Astrocyte (in vitro differentiated cells and primary cell): Measurements from ENCODE around the gene RUNX1. TPM values are rescaled to one million over a fixed set of nuclear protein-coding genes. Genes with fewer than 3 reads are reported as not detected.

Source experiments
- DNase-seq: peaks from one replicate; pipeline ENCODE4 v3.0.0-alpha.2; 2010; ENCODE audit warnings: low read depth
- FAIRE-seq: peaks from 2 replicates; lab custom pipeline; 2011; peaks lifted over from hg19 to GRCh38; lab: Jason Lieb, UNC
- H2AFZ ChIP-seq: 2 replicates; pipeline ENCODE4 v1.6.0; 2012; ENCODE audit warnings: low read depth, low read length, inconsistent platforms
- H3K27ac ChIP-seq: 2 replicates; pipeline ENCODE4 v1.5.1; 2011; ENCODE audit warnings: low read depth, low read length, inconsistent platforms
- H3K27me3 ChIP-seq: 2 replicates; pipeline ENCODE4 v1.6.0; 2011; ENCODE audit warnings: low read length, inconsistent platforms; ENCODE audit not compliant: insufficient read depth
- H3K36me3 ChIP-seq: 2 replicates; pipeline ENCODE4 v1.5.1; 2011; ENCODE audit warnings: low read length, inconsistent platforms; ENCODE audit not compliant: insufficient read depth
- H3K4me1 ChIP-seq: 2 replicates; pipeline ENCODE4 v1.5.1; 2011; ENCODE audit warnings: low read length, inconsistent platforms; ENCODE audit not compliant: insufficient read depth
- H3K4me2 ChIP-seq: 2 replicates; pipeline ENCODE4 v1.6.0; 2012; ENCODE audit warnings: low read length, inconsistent platforms
- H3K4me3 ChIP-seq: 2 replicates; pipeline ENCODE4 v1.5.1; 2011; ENCODE audit warnings: low read depth, mild to moderate bottlenecking, low read length, inconsistent platforms; ENCODE audit not compliant: insufficient read depth
- H3K79me2 ChIP-seq: 2 replicates; pipeline ENCODE4 v1.6.0; 2012; ENCODE audit warnings: mild to moderate bottlenecking, low read length, inconsistent platforms; ENCODE audit not compliant: insufficient read depth
- H3K9ac ChIP-seq: 2 replicates; pipeline ENCODE4 v1.6.0; 2012; ENCODE audit warnings: mild to moderate bottlenecking, low read length, inconsistent platforms
- H3K9me3 ChIP-seq: 2 replicates; pipeline ENCODE4 v1.5.1; 2012; ENCODE audit warnings: low read depth, mild to moderate bottlenecking, low read length, inconsistent platforms; ENCODE audit not compliant: insufficient read depth
- H4K20me1 ChIP-seq: 2 replicates; pipeline ENCODE4 v1.6.0; 2012; ENCODE audit warnings: low read length, inconsistent platforms; ENCODE audit not compliant: insufficient read depth
- H3K27ac Mint-ChIP-seq: one replicate; pipeline ENCODE4 v1.8.0; 2021; ENCODE audit warnings: mild to moderate bottlenecking, mixed read lengths; ENCODE audit not compliant: unreplicated experiment
- H3K27me3 Mint-ChIP-seq: one replicate; pipeline ENCODE4 v1.8.0; 2021; ENCODE audit warnings: low read depth, mixed read lengths; ENCODE audit not compliant: unreplicated experiment
- H3K36me3 Mint-ChIP-seq: one replicate; pipeline ENCODE4 v1.8.0; 2021; ENCODE audit warnings: low read depth, mixed read lengths; ENCODE audit not compliant: unreplicated experiment
- H3K4me1 Mint-ChIP-seq: one replicate; pipeline ENCODE4 v1.8.0; 2021; ENCODE audit warnings: low read depth, mixed read lengths; ENCODE audit not compliant: unreplicated experiment
- H3K4me3 Mint-ChIP-seq: one replicate; pipeline ENCODE4 v1.8.0; 2021; ENCODE audit warnings: mild to moderate bottlenecking, moderate library complexity, mixed read lengths; ENCODE audit not compliant: unreplicated experiment
- H3K9me3 Mint-ChIP-seq: one replicate; pipeline ENCODE4 v1.8.0; 2021; ENCODE audit warnings: mild to moderate bottlenecking, mixed read lengths; ENCODE audit not compliant: unreplicated experiment
- EZH2 ChIP-seq: IDR thresholded peaks from 2 replicates; pipeline ENCODE4 v1.6.1; 2012; ENCODE audit warnings: mild to moderate bottlenecking, low read length, inconsistent platforms; ENCODE audit not compliant: insufficient read depth
- total RNA-seq: library from RNA; stranded (reverse); gene quantifications from 2 replicates; pipeline ENCODE4 v1.2.1, GENCODE V29; 2021
- TF ChIP-seq, protein P1 (sequence below): IDR thresholded peaks from 2 replicates; pipeline ENCODE4 v1.5.1; 2011; ENCODE audit warnings: low read depth, mild to moderate bottlenecking, inconsistent platforms, low read length, moderate library complexity; ENCODE audit not compliant: insufficient read depth

The RUNX1 gene
- total RNA-seq, 1 donor from 2014 or later, result 84.6 TPM

DNA sequence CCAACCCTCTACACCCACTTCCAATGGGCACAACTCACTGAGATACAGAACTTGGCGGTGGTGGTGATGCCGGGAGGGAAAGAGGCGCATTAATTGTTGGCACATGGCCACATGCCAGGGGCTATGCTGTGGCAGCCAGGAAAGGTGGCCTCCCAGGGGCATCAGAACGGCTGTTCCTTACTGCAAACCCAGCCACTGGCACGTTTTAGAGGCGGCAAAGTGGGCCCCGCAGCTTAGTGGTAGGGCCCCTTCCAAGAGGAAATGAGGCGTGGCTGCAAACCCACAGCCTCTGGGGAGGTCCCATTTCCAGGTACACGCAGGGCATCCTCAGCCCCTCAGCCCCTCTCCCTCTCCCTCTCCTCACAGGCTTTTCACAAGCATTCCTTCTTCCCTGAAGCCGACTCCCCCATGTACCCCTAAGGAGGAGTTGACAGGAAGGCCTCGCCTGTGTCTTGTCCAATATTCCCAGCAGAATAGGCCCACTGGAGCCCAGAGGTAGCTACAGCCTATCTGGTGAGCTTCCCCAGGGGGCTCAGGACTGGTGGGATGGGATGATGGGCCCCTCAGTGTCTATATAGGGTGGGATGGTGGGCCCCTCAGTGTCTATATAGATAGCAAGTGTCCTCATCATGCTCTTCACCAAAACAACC is 214.1 kb downstream of the RUNX1 start:
- Histone ChIP-seq H3K4me2 (peak overlapping the region; percentile 51), H3K4me3 (no peak overlapping the region), H3K27me3 (no peaks in the 10 kb centered on the region), H2AFZ (no peak overlapping the region), H3K79me2 (peaks cover 61% of the 10 kb centered on the region), H3K27ac (peak overlapping the region; percentile 71), H3K9me3 (no peaks in the 10 kb centered on the region), H3K4me1 (peaks cover 38% of the 10 kb centered on the region), H3K36me3 (peaks cover 53% of the 10 kb centered on the region), H4K20me1 (peaks cover 82% of the 10 kb centered on the region), H3K9ac (peak overlapping the region; percentile 38)
- Mint-ChIP-seq H3K9me3 (no peaks in the 10 kb centered on the region), H3K36me3 (peaks cover 29% of the 10 kb centered on the region), H3K4me1 (peaks cover 46% of the 10 kb centered on the region), H3K4me3 (no peak overlapping the region), H3K27me3 (no peaks in the 10 kb centered on the region), H3K27ac (peak overlapping the region; percentile 91)
- FAIRE-seq, result no peak
- DNase-seq, result no peak
- TF ChIP-seq, protein P1, sequence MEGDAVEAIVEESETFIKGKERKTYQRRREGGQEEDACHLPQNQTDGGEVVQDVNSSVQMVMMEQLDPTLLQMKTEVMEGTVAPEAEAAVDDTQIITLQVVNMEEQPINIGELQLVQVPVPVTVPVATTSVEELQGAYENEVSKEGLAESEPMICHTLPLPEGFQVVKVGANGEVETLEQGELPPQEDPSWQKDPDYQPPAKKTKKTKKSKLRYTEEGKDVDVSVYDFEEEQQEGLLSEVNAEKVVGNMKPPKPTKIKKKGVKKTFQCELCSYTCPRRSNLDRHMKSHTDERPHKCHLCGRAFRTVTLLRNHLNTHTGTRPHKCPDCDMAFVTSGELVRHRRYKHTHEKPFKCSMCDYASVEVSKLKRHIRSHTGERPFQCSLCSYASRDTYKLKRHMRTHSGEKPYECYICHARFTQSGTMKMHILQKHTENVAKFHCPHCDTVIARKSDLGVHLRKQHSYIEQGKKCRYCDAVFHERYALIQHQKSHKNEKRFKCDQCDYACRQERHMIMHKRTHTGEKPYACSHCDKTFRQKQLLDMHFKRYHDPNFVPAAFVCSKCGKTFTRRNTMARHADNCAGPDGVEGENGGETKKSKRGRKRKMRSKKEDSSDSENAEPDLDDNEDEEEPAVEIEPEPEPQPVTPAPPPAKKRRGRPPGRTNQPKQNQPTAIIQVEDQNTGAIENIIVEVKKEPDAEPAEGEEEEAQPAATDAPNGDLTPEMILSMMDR, result no peak
- TF ChIP-seq EZH2, result no peak

DNA sequence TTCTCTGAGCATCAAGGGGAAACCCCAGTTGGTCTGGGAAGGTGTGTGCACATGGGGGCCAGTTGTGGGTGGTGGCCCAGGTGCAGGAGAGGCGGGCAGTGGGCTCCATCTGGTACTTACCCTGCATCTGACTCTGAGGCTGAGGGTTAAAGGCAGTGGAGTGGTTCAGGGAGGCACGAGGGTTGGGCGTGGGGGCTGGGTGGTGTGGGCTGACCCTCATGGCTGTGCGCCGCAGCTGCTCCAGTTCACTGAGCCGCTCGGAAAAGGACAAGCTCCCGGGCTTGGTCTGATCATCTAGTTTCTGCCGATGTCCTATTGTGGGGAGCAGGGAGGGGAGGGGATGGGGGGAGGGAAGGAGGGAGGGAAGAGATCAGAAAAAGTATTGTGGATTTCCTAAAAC is 214.8 kb downstream of the RUNX1 start:
- FAIRE-seq (no peak), DNase-seq (no peak)
- H3K4me3 Mint-ChIP-seq, result no peak overlapping the region
- TF ChIP-seq, protein P1, result no peak
- TF ChIP-seq EZH2, result no peak
- no peaks in the 10 kb centered on the region for H3K9me3 ChIP-seq
- peaks cover 37% of the 10 kb centered on the region for H3K4me1 ChIP-seq
- H3K79me2 ChIP-seq, result peaks cover 60% of the 10 kb centered on the region
- peaks cover 43% of the 10 kb centered on the region for H3K4me1 Mint-ChIP-seq
- no peak overlapping the region for H3K4me2 ChIP-seq
- H4K20me1 ChIP-seq, result peaks cover 80% of the 10 kb centered on the region
- H3K9me3 Mint-ChIP-seq, result no peaks in the 10 kb centered on the region
- H3K27me3 Mint-ChIP-seq, result no peaks in the 10 kb centered on the region
- peaks cover 54% of the 10 kb centered on the region for H3K36me3 ChIP-seq
- H2AFZ ChIP-seq, result no peak overlapping the region
- H3K27me3 ChIP-seq, result no peaks in the 10 kb centered on the region
- no peak overlapping the region for H3K9ac ChIP-seq
- peaks cover 27% of the 10 kb centered on the region for H3K36me3 Mint-ChIP-seq
- no peak overlapping the region for H3K27ac ChIP-seq
- H3K4me3 ChIP-seq, result no peak overlapping the region
- no peak overlapping the region for H3K27ac Mint-ChIP-seq

DNA sequence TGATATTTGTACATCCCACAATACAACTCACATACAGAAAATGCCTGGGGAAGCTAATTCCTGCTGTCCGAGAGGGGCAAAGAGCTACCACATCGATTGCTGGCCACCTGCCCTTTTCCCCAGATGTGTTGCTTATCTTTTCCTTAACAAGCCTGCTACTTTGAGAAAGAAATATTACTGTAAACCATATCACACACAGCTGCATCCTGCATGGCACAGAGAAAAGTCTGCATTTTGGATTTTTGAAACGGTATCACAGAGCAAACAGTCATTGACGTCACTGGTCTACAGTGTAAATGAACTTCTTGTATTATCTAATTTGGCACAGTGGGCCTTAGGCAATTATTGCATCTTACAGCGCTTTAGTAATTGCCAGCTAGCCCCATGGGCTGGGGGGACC is 215.6 kb downstream of the RUNX1 start:
- Histone ChIP-seq H3K4me3 (no peak overlapping the region), H3K79me2 (peaks cover 63% of the 10 kb centered on the region), H3K9ac (no peak overlapping the region), H3K27me3 (no peaks in the 10 kb centered on the region), H3K4me1 (peaks cover 32% of the 10 kb centered on the region), H3K9me3 (no peaks in the 10 kb centered on the region), H4K20me1 (peaks cover 75% of the 10 kb centered on the region), H3K27ac (no peak overlapping the region), H3K4me2 (no peak overlapping the region), H2AFZ (no peak overlapping the region), H3K36me3 (peaks cover 57% of the 10 kb centered on the region)
- H3K36me3 Mint-ChIP-seq, result peaks cover 29% of the 10 kb centered on the region
- no peak overlapping the region for H3K27ac Mint-ChIP-seq
- DNase-seq (no peak), FAIRE-seq (no peak)
- no peaks in the 10 kb centered on the region for H3K9me3 Mint-ChIP-seq
- H3K27me3 Mint-ChIP-seq, result no peaks in the 10 kb centered on the region
- H3K4me1 Mint-ChIP-seq, result peaks cover 37% of the 10 kb centered on the region
- no peak for TF ChIP-seq EZH2
- TF ChIP-seq, protein P1, result no peak
- H3K4me3 Mint-ChIP-seq, result no peak overlapping the region
